ENCODE measurements around the gene POU5F2. TPM values are rescaled to one million over a fixed set of nuclear protein-coding genes. Genes with fewer than 3 reads are reported as not detected.

POU5F2 gene
- total and polyA plus RNA-seq, 2 of the 4 experiments (the other 2 are of a cell fraction) = 0.02 to 1.1 TPM

DNA sequence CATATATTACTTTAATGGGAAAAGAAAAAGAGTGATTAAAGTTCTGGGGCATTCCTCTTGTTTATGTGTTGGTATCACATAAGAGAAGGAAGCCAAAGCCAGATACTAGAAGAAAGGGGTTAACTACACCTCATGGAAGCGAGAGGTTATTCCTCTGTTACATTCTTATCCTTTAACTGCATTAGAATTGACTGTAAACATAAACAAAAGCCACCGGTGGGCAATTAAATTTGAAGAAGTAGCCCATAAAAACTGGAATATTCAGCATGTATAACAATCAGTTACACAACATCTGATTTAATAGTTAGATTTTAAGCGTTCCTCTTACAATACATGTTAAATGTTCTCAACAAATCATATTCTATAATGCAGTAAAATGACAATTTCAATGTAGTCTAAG is 18.8 kb downstream of the POU5F2 start:
- Histone ChIP-seq H3K27me3 (ENCODE audit: control insufficient read depth, insufficient read depth, low read length) (no peaks in the 10 kb centered on the region), H3K14ac (replicated peaks; ENCODE audit: low read depth, low read length) (no peak overlapping the region), H2AK9ac (replicated peaks; ENCODE audit: low read depth, low read length, poor library complexity) (no peak overlapping the region), H3K18ac (ENCODE audit: low read depth, low read length) (no peak overlapping the region), H3K9me1 (ENCODE audit: insufficient read depth, low read length) (no peaks in the 10 kb centered on the region), H3K56ac (ENCODE audit: extremely low read depth, insufficient read depth, low read length) (no peak overlapping the region), H3K4ac (ENCODE audit: low read depth, low read length) (no peak overlapping the region), H2AK5ac (ENCODE audit: low read depth, low read length) (no peak overlapping the region), H3K27ac (ENCODE audit: insufficient read depth, low read length) (no peak overlapping the region), H3K79me1 (ENCODE audit: low read depth in 1 of 2, low read length in 2 of 2) (no peaks in the 10 kb centered on the region), H3K9ac (ENCODE audit: low read depth, low read length) (no peak overlapping the region), H2BK5ac (ENCODE audit: low read depth, low read length, poor library complexity, severe bottlenecking) (no peak overlapping the region), H3K4me2 (ENCODE audit: low read depth, low read length) (no peak overlapping the region), H2BK20ac (ENCODE audit: low read depth, low read length) (no peak overlapping the region), H4K91ac (ENCODE audit: insufficient read depth, low read depth, low read length) (no peak overlapping the region), H2BK15ac (ENCODE audit: low read depth, low read length) (no peak overlapping the region), H2AFZ (replicated peaks; ENCODE audit: low read length, poor library complexity) (no peak overlapping the region), H3K36me3 (ENCODE audit: control insufficient read depth, insufficient read depth, low read length) (no peaks in the 10 kb centered on the region), H4K5ac (ENCODE audit: low read depth, low read length) (no peak overlapping the region), H3K9me3 (ENCODE audit: control insufficient read depth, insufficient read depth, low read length) (no peaks in the 10 kb centered on the region), H2BK120ac (ENCODE audit: low read depth, low read length) (no peak overlapping the region), H4K8ac (ENCODE audit: low read depth in 2 of 2, low read length in 2 of 2) (no peak overlapping the region), H3K23ac (ENCODE audit: low read depth, low read length) (no peak overlapping the region), H3K4me1 (ENCODE audit: control insufficient read depth, insufficient read depth, low read length) (peaks cover 2% of the 10 kb centered on the region), H3K4me3 (ENCODE audit: insufficient read depth, low read depth, low read length) (no peak overlapping the region), H4K20me1 (ENCODE audit: insufficient read depth, low read length) (no peaks in the 10 kb centered on the region)
- in situ Hi-C loops (cut with MboI; ENCODE audit: low sequenced_read_pairs) (no loop called here), intact Hi-C loops (cut with micrococcal nuclease) (loop anchor here (5.0 kb wide), 1 partner anchor 100 kb away; no protein-coding TSS in a partner anchor), dilution Hi-C loops (cut with HindIII; ENCODE audit: low sequenced_read_pairs, unreplicated experiment) (no loop called here)
- ChIA-PET CTCF (interaction anchor here (1.5 kb wide), 1 partner anchor 9 kb away, joined by 3 read pairs; no protein-coding TSS in a partner anchor), POLR2A (ENCODE audit: unreplicated experiment) (no interaction called here)
- WGBS, 2 experiments (ENCODE audit: extremely low coverage in 2 of 2, insufficient read length in 1 of 2) = no CpG with 5 or more reads among the region's 3 CpGs
- no peak for ATAC-seq (ENCODE audit: low read depth)
- no TSS peak for BruUV-seq (replicated peaks)
- no peak for TF ChIP-seq MXI1 (IDR thresholded peaks at IDR 0.05; ENCODE audit: borderline replicate concordance, low read depth, low read length)
- TF ChIP-seq, protein P1, sequence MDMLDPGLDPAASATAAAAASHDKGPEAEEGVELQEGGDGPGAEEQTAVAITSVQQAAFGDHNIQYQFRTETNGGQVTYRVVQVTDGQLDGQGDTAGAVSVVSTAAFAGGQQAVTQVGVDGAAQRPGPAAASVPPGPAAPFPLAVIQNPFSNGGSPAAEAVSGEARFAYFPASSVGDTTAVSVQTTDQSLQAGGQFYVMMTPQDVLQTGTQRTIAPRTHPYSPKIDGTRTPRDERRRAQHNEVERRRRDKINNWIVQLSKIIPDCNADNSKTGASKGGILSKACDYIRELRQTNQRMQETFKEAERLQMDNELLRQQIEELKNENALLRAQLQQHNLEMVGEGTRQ (IDR thresholded peaks at IDR 0.05; ENCODE audit: low read depth, low read length) = no peak
- no peak for TF ChIP-seq CHD1 (IDR thresholded peaks at IDR 0.05; ENCODE audit: low read depth, low read length)
- TF ChIP-seq MAFK (IDR thresholded peaks at IDR 0.05; ENCODE audit: low read depth, low read length) = no peak
- no peak for TF ChIP-seq RAD21 (IDR thresholded peaks at IDR 0.05; ENCODE audit: low read length)
- TF ChIP-seq, protein P2, sequence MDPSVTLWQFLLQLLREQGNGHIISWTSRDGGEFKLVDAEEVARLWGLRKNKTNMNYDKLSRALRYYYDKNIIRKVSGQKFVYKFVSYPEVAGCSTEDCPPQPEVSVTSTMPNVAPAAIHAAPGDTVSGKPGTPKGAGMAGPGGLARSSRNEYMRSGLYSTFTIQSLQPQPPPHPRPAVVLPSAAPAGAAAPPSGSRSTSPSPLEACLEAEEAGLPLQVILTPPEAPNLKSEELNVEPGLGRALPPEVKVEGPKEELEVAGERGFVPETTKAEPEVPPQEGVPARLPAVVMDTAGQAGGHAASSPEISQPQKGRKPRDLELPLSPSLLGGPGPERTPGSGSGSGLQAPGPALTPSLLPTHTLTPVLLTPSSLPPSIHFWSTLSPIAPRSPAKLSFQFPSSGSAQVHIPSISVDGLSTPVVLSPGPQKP (IDR thresholded peaks at IDR 0.05; ENCODE audit: borderline replicate concordance, low read depth, low read length) = no peak
- no peak for DNase-seq

Data from IMR-90 (cell line).